Tongue (tissue), 2 donors: ENCODE results near the gene RPA1. TPM values are rescaled to one million over a fixed set of nuclear protein-coding genes. Genes with fewer than 3 reads are reported as not detected.
A peak's percentile ranks its signal among the peaks of the same experiment; 100 is the strongest.

ENCODE experiments used
- DNase-seq: peaks from one replicate; pipeline ENCODE4 v3.0.0-alpha.2; 2015
- total RNA-seq: library from RNA; depleted of rRNA; stranded (reverse); fragments of >200 nt; gene quantifications from one replicate; pipeline ENCODE4 v1.2.3, GENCODE V29; 2014

The RPA1 gene
- total RNA-seq, 1 donor from 2014 or later, result 40.5 TPM

- no peak for DNase-seq
These were observed 113.0 kb downstream of the RPA1 start for GRCh38 chr17:1942666-1943435.

DNA sequence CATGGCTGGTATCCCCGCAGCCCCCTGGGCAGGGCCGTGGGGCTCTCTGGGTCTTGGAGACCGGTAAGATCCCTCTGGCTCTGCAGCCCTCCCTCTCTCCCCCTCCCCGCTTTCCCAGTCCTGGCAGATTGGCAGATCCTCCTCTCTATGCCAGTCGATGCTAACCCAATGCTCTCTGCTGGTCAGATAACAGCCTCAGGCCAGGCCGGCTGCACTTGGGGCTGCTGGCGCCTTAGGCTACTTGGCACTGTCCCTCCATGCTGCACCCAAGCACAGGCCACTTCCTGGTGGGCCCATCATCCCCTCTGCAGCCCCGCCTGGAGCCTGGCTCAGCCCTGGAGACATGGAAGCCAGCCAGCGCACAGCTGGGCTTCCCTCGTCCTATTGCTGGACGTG, 113.6 kb downstream of the RPA1 start:
- peak; percentile 65 for DNase-seq

DNA sequence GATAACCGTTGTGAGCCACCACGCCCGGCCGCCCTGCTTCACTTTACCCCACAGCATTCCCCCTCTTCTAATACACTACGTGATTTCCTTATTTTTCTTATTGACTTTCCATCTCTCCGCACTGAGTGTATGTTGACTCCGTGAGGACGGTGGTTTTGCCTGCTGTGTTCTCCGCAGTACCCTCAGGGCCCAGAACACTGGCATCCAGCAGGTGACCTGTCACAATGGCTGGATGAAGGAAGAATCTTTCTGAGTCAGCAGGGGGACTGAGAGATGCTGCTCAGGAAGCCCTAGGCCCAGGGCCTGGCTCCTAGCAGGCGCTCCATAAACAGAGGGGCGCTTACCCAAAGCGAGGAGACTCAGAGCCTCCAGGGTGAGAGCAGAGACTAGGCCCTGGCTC, 115.8 kb downstream of the RPA1 start:
- DNase-seq, result no peak

- no peak for DNase-seq
These were observed 116.5 kb downstream of the RPA1 start for GRCh38 chr17:1946021-1946932.

DNA sequence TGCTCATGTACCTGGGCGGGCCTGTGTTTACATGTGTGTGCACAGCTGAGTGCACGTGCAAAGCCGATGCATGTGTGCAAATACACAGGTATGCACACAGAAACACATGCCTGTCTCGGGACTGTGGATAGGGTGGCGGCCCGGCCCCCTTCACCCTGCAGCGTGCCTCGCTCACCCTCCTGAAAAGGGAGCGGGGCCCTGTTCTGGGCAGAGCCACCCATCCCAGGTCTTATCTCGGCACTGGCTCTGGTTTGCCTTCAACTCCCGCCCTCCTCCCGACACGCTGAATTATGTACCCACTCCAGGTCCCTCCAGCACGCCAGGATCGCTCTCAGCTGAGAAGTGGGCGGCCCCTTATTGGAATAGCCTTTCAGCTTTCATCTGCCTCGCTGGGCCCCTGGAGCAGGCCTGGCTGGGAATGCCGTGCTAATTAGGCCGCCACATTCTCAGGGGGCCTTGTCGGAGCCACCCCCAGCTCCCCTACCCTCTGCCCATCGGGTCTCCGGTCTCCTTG, 117.5 kb downstream of the RPA1 start:
- peak; percentile 66 for DNase-seq

DNA sequence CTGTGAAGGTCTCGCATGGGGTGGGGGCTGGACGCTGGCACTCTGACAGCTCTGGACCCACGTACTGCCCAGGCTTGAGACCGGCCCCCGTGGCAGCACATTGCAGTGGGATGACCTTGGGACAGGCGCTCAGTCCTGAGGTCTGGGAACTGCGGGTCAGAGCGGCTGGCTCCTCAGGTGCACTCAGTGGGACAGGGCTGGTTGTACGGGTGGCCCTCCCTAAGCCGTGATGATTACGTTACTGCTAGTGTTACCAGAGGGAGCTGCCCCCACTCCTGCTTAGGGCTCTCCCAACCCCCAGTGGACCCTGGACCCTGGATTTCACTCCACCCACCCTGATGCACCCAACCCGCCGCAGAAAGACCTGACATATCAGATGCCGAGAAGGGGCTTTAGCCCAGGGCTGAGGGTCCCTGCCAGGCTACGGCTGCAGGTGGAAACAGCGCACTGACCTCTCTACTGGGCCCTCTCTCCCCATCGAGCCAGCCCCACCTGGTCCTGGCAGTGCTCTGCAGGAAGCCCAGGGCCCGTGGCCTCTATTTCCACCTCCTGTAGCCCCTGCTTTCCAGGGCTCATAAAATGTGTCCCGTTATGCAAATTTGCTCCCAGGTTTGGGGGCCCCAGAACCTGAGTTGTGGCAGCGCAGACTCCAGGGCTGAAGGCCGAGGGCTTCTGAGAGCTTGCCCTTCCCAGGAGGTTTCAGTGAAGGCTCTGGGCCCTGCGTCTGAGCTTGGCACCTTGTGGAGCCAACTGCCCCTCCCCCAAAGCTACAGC, 118.1 kb downstream of the RPA1 start:
- DNase-seq, result no peak

DNA sequence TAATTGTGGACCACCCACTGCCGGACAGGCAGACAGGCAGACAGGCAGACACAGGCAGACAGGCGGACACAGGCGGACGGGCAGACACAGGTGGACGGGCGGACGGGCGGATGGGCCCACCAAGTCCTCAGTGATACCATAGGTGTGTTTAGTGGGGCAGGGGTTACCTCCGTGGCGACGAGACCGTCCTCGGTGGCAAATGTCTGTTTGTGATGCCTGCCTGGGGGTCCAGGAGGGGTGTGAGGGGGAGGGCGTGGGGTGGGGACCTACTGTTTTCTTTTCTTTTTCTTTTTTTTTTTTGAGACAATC, 118.7 kb downstream of the RPA1 start:
- no peak for DNase-seq

Other genes starting within 250 kb of the RPA1 start
- 9.2 TPM for gene SLC43A2, start 201.2 kb upstream of the RPA1 start, total RNA-seq
- gene SCARF1, start 184.3 kb upstream of the RPA1 start, total RNA-seq, result 17.1 TPM
- gene RILP, start 180.1 kb upstream of the RPA1 start, total RNA-seq, result 18.2 TPM
- 137 TPM for gene PRPF8, start 145.1 kb upstream of the RPA1 start, total RNA-seq
- gene TLCD2, start 119.6 kb upstream of the RPA1 start, total RNA-seq, result 4.3 TPM
- gene WDR81, start 105.3 kb upstream of the RPA1 start, total RNA-seq, result 19.4 TPM
- gene SERPINF2, start 87.1 kb upstream of the RPA1 start, total RNA-seq, result not detected
- gene SERPINF1, start 67.9 kb upstream of the RPA1 start, total RNA-seq, result 355 TPM
- 16.1 TPM for gene SMYD4, start 103 bp upstream of the RPA1 start, total RNA-seq
- 1.8 TPM for gene RTN4RL1, start 195.3 kb downstream of the RPA1 start, total RNA-seq
- 27.8 TPM for gene DPH1, start 200.1 kb downstream of the RPA1 start, total RNA-seq
- gene OVCA2, start 212.0 kb downstream of the RPA1 start, total RNA-seq, result 25.6 TPM
- 56.1 TPM for gene HIC1, start 225.1 kb downstream of the RPA1 start, total RNA-seq